Measurements from ENCODE around the gene KRTAP1-1. TPM values are rescaled to one million over a fixed set of nuclear protein-coding genes. Genes with fewer than 3 reads are reported as not detected.

KRTAP1-1 gene
- total and polyA plus RNA-seq, 2 of the 4 experiments (the other 2 are of a cell fraction) = 0.90 to 1.2 TPM

GRCh38 chr17:41004397-41004796 is 36.9 kb downstream of the KRTAP1-1 start:
- Histone ChIP-seq H3K4ac (ENCODE audit: low read depth, low read length) (no peak overlapping the region), H3K9me1 (ENCODE audit: insufficient read depth, low read length) (no peaks in the 10 kb centered on the region), H3K4me1 (ENCODE audit: control insufficient read depth, insufficient read depth, low read length) (no peaks in the 10 kb centered on the region), H4K8ac (ENCODE audit: low read depth in 2 of 2, low read length in 2 of 2) (no peak overlapping the region), H2BK20ac (ENCODE audit: low read depth, low read length) (no peak overlapping the region), H3K36me3 (ENCODE audit: control insufficient read depth, insufficient read depth, low read length) (no peaks in the 10 kb centered on the region), H3K23ac (ENCODE audit: low read depth, low read length) (no peak overlapping the region), H3K79me1 (ENCODE audit: low read depth in 1 of 2, low read length in 2 of 2) (no peaks in the 10 kb centered on the region), H3K9ac (ENCODE audit: low read depth, low read length) (no peak overlapping the region), H2AK9ac (replicated peaks; ENCODE audit: low read depth, low read length, poor library complexity) (no peak overlapping the region), H2BK15ac (ENCODE audit: low read depth, low read length) (no peak overlapping the region; the same call in 2 of the 3 replicates), H3K56ac (ENCODE audit: extremely low read depth, insufficient read depth, low read length) (no peak overlapping the region), H2BK5ac (ENCODE audit: low read depth, low read length, poor library complexity, severe bottlenecking) (no peak overlapping the region), H3K27ac (ENCODE audit: insufficient read depth, low read length) (no peak overlapping the region), H3K4me3 (ENCODE audit: insufficient read depth, low read depth, low read length) (no peak overlapping the region), H2AFZ (replicated peaks; ENCODE audit: low read length, poor library complexity) (no peak overlapping the region), H3K4me2 (ENCODE audit: low read depth, low read length) (no peak overlapping the region), H3K27me3 (ENCODE audit: control insufficient read depth, insufficient read depth, low read length) (no peaks in the 10 kb centered on the region), H3K18ac (ENCODE audit: low read depth, low read length) (no peak overlapping the region), H4K20me1 (ENCODE audit: insufficient read depth, low read length) (no peaks in the 10 kb centered on the region), H2BK120ac (ENCODE audit: low read depth, low read length) (no peak overlapping the region), H3K9me3 (ENCODE audit: control insufficient read depth, insufficient read depth, low read length) (no peaks in the 10 kb centered on the region), H4K91ac (ENCODE audit: insufficient read depth, low read depth, low read length) (no peak overlapping the region), H4K5ac (ENCODE audit: low read depth, low read length) (no peak overlapping the region), H3K14ac (replicated peaks; ENCODE audit: low read depth, low read length) (no peak overlapping the region), H2AK5ac (ENCODE audit: low read depth, low read length) (no peak overlapping the region)
- WGBS, 2 experiments (ENCODE audit: extremely low coverage in 2 of 2, insufficient read length in 1 of 2) = 100% methylated on average over 1 of the region's 3 CpGs; no CpG with 5 or more reads in 1 of the 2 experiments
- BruUV-seq (replicated peaks) = no TSS peak
- in situ Hi-C loops (cut with MboI; ENCODE audit: low sequenced_read_pairs) (no loop called here), dilution Hi-C loops (cut with HindIII; ENCODE audit: low sequenced_read_pairs, unreplicated experiment) (no loop called here), intact Hi-C loops (cut with micrococcal nuclease) (no loop called here)
- POLR2A ChIA-PET (ENCODE audit: unreplicated experiment) = no interaction called here
- no peak for ATAC-seq (ENCODE audit: low read depth)
- DNase-seq = no peak
- TF ChIP-seq CTCF (conservative IDR thresholded peaks at IDR 0.05; ENCODE audit: low read depth, low read length) = no peak
- TF ChIP-seq NFE2L2 (IDR thresholded peaks at IDR 0.05; ENCODE audit: low read depth, low read length) = no peak
- TF ChIP-seq POLR2A (IDR thresholded peaks at IDR 0.05; ENCODE audit: low read depth, low read length) = no peak
- no peak for TF ChIP-seq RCOR1 (IDR thresholded peaks at IDR 0.05; ENCODE audit: insufficient replicate concordance, low read length)
- TF ChIP-seq MAZ (IDR thresholded peaks at IDR 0.05; ENCODE audit: borderline replicate concordance, low read depth, low read length) = no peak
- no peak for TF ChIP-seq RAD21 (IDR thresholded peaks at IDR 0.05; ENCODE audit: low read length)
- no peak for TF ChIP-seq BHLHE40 (IDR thresholded peaks at IDR 0.05; ENCODE audit: low read depth, low read length)
- no peak for TF ChIP-seq MXI1 (IDR thresholded peaks at IDR 0.05; ENCODE audit: borderline replicate concordance, low read depth, low read length)
- TF ChIP-seq SMC3 (IDR thresholded peaks at IDR 0.05; ENCODE audit: low read depth, low read length) = no peak
- no peak for TF ChIP-seq CEBPB (IDR thresholded peaks at IDR 0.05; ENCODE audit: low read depth, low read length)
- no peak for TF ChIP-seq CHD1 (IDR thresholded peaks at IDR 0.05; ENCODE audit: low read depth, low read length)
- no peak for TF ChIP-seq MAFK (IDR thresholded peaks at IDR 0.05; ENCODE audit: low read depth, low read length)
- TF ChIP-seq ELK1 (IDR thresholded peaks at IDR 0.05; ENCODE audit: borderline replicate concordance, low read depth, low read length) = no peak
- TF ChIP-seq USF2 (IDR thresholded peaks at IDR 0.05; ENCODE audit: low read depth, low read length) = no peak
- no peak for TF ChIP-seq FOS (IDR thresholded peaks at IDR 0.05; ENCODE audit: low read depth, low read length)
- no peak for TF ChIP-seq RFX5 (IDR thresholded peaks at IDR 0.05; ENCODE audit: low read depth, low read length)
- CTCF ChIA-PET = no interaction called here
